ENCODE data around the gene HPD. TPM values are rescaled to one million over a fixed set of nuclear protein-coding genes. Genes with fewer than 3 reads are reported as not detected.
"Not testable (repeated sequence)": the region's sequence is repeated elsewhere in the genome, so short reads cannot be mapped to it uniquely, and the experiment has no call there.

Gene HPD
- total RNA-seq, 3 donors from 2014 or later, result 0.63 to 1.0 TPM; not detected in 1

- no peak for ATAC-seq
- no peak for TF ChIP-seq CTCF (IDR thresholded peaks at IDR 0.05)
These were observed 1.6 kb upstream of the HPD start for GRCh38 chr12:121860257-121860656.

GRCh38 chr12:121858318-121858661 lies 369 bp downstream of the HPD start:
- H3K36me3 ChIP-seq (ENCODE audit: low read depth), result no peaks in the 10 kb centered on the region
- intact Hi-C loops (cut with DNase I, micrococcal nuclease), result no loop called here
- no peaks in the 10 kb centered on the region for H3K4me1 ChIP-seq (ENCODE audit: low read depth)
- H3K4me3 ChIP-seq, result no peak overlapping the region
- TF ChIP-seq CTCF (IDR thresholded peaks at IDR 0.05), result no peak
- no peak for ATAC-seq
- DNase-seq, result no peak
- no peaks in the 10 kb centered on the region for H3K9me3 ChIP-seq

More at GRCh38 chr12:121860257-121860656, 1.6 kb upstream of the HPD start:
- Histone ChIP-seq H3K4me1 (ENCODE audit: low read depth) (no peaks in the 10 kb centered on the region), H3K4me3 (no peak overlapping the region), H3K36me3 (ENCODE audit: low read depth) (no peaks in the 10 kb centered on the region), H3K9me3 (no peaks in the 10 kb centered on the region)
- DNase-seq, result no peak
- intact Hi-C loops (cut with DNase I, micrococcal nuclease), result no loop called here

GRCh38 chr12:121857322-121858246 lies 1.1 kb downstream of the HPD start:
- no peaks in the 10 kb centered on the region for H3K36me3 ChIP-seq (ENCODE audit: low read depth)
- DNase-seq (no peak), ATAC-seq (no peak)
- H3K4me3 ChIP-seq, result no peak overlapping the region
- H3K4me1 ChIP-seq (ENCODE audit: low read depth), result no peaks in the 10 kb centered on the region
- TF ChIP-seq CTCF (IDR thresholded peaks at IDR 0.05), result no peak
- no peaks in the 10 kb centered on the region for H3K9me3 ChIP-seq
- intact Hi-C loops (cut with DNase I, micrococcal nuclease), result no loop called here

GRCh38 chr12:121852392-121852791 lies 6.3 kb downstream of the HPD start:
- ATAC-seq; H3K4me1 ChIP-seq (ENCODE audit: low read depth); intact Hi-C loops (cut with DNase I, micrococcal nuclease); DNase-seq; H3K4me3 ChIP-seq; H3K9me3 ChIP-seq; H3K36me3 ChIP-seq (ENCODE audit: low read depth): not testable (repeated sequence)

- no peak overlapping the region for H3K4me3 ChIP-seq
- no peaks in the 10 kb centered on the region for H3K36me3 ChIP-seq (ENCODE audit: low read depth)
- intact Hi-C loops (cut with DNase I, micrococcal nuclease), result no loop called here
- no peaks in the 10 kb centered on the region for H3K9me3 ChIP-seq
- no peak for ATAC-seq
- no peaks in the 10 kb centered on the region for H3K4me1 ChIP-seq (ENCODE audit: low read depth)
- no peak for TF ChIP-seq CTCF (IDR thresholded peaks at IDR 0.05)
- no peak for DNase-seq
These were observed 9.0 kb downstream of the HPD start for GRCh38 chr12:121849665-121850064.

GRCh38 chr12:121849211-121849610 lies 9.4 kb downstream of the HPD start:
- Histone ChIP-seq H3K4me3 (no peak overlapping the region), H3K4me1 (ENCODE audit: low read depth) (no peaks in the 10 kb centered on the region), H3K36me3 (ENCODE audit: low read depth) (no peaks in the 10 kb centered on the region), H3K9me3 (no peaks in the 10 kb centered on the region)
- ATAC-seq (no peak), DNase-seq (no peak)
- intact Hi-C loops (cut with DNase I, micrococcal nuclease), result no loop called here
- TF ChIP-seq CTCF (IDR thresholded peaks at IDR 0.05), result no peak
